Panc1 (cell line): ENCODE data around the gene E2F3. TPM values are rescaled to one million over a fixed set of nuclear protein-coding genes. Genes with fewer than 3 reads are reported as not detected.

ENCODE experiments used
- ATAC-seq: fragments of 200-7000 bp; cut with Tn5 transposase; 2 replicates; pipeline ENCODE4 v1.9.1; 2020; ENCODE audit warnings: mild to moderate bottlenecking, moderate library complexity
- BruUV-seq: library from RNA; stranded (reverse); fragments of 400-500 nt; replicated peaks from 2 replicates; lab custom pipeline; 2021; lab: Mats Ljungman, UMichigan
- CTCF ChIA-PET: fragments of 300-600 bp; sonication (Branson Sonifier 250); formaldehyde crosslinking; loops from one replicate; lab custom pipeline; 2022; ENCODE audit warnings: antibody characterized with exemption; lab: Charles Lee
- POLR2A ChIA-PET: fragments of 300-600 bp; sonication (Branson Sonifier 250); formaldehyde crosslinking; loops from one replicate; lab custom pipeline; 2022; ENCODE audit warnings: antibody characterized with exemption; lab: Charles Lee
- DNase-seq: peaks from one replicate; pipeline ENCODE4 v3.0.0-alpha.2; 2010; ENCODE audit warnings: low read depth, low spot score
- H3K27ac ChIP-seq: 2 replicates; pipeline ENCODE4 v1.5.1; 2011; ENCODE audit warnings: mild to moderate bottlenecking, low read length, inconsistent platforms
- H3K27me3 ChIP-seq: fragments of 200-500 bp; sonication (Bioruptor generic); 2 replicates; pipeline ENCODE4 v1.6.0; 2014; ENCODE audit warnings: low read length, inconsistent platforms; ENCODE audit not compliant: control insufficient read depth, insufficient read depth
- H3K36me3 ChIP-seq: fragments of 200-500 bp; sonication (Bioruptor generic); 2 replicates; pipeline ENCODE4 v1.5.1; 2014; ENCODE audit warnings: inconsistent platforms, mild to moderate bottlenecking, low read length, moderate library complexity; ENCODE audit not compliant: control insufficient read depth, insufficient read depth
- H3K4me1 ChIP-seq: 2 replicates; pipeline ENCODE4 v1.5.1; 2011; ENCODE audit warnings: inconsistent platforms, mild to moderate bottlenecking, low read length, moderate library complexity; ENCODE audit not compliant: control insufficient read depth, insufficient read depth
- H3K4me3 ChIP-seq, 2 experiments: 2 replicates each; pipeline ENCODE4 v1.5.1; 2011 to 2012; ENCODE audit warnings: low read depth in 2 of 2, low read length in 2 of 2, mild to moderate bottlenecking in 2 of 2, inconsistent platforms in 1 of 2, moderate library complexity in 1 of 2
- H3K9me3 ChIP-seq: fragments of 200-500 bp; sonication (Bioruptor generic); 2 replicates; pipeline ENCODE4 v1.5.1; 2014; ENCODE audit warnings: low read depth, mild to moderate bottlenecking, inconsistent platforms, low read length, moderate library complexity; ENCODE audit not compliant: control insufficient read depth, insufficient read depth
- CTCF ChIP-seq: fragments of 450-650 bp; IDR thresholded peaks from 2 replicates; pipeline ENCODE4 v1.5.1; 2017; ENCODE audit warnings: mild to moderate bottlenecking
- POLR2AphosphoS5 ChIP-seq: IDR thresholded peaks from 2 replicates; pipeline ENCODE4 v1.6.1; 2012; ENCODE audit warnings: mild to moderate bottlenecking, low read depth, low read length, moderate library complexity
- REST ChIP-seq, 2 experiments: IDR thresholded peaks; 2 replicates each; pipeline ENCODE4 v1.6.1; 2011 to 2012; ENCODE audit warnings: low read depth in 2 of 2, control low read depth in 1 of 2, low read length in 1 of 2, mild to moderate bottlenecking in 1 of 2, moderate library complexity in 1 of 2; ENCODE audit not compliant: insufficient read depth in 1 of 2
- SIN3A ChIP-seq: IDR thresholded peaks from 2 replicates; pipeline ENCODE4 v1.6.1; 2012; ENCODE audit warnings: low read depth, mild to moderate bottlenecking, low read length, moderate library complexity, borderline replicate concordance; ENCODE audit not compliant: insufficient read depth
- TCF7L2 ChIP-seq: IDR thresholded peaks from 2 replicates; pipeline ENCODE4 v1.6.1; 2011; ENCODE audit warnings: mild to moderate bottlenecking, low read depth, low read length, inconsistent platforms
- in situ Hi-C: cut with HindIII; loops from 2 replicates; pipeline ENCODE4 v1.10.0; 2016; ENCODE audit warnings: low sequenced_read_pairs, low pct_unique_long_range_greater_than_20kb
- intact Hi-C: fragments of 100-400 bp; cut with micrococcal nuclease; formaldehyde crosslinking; loops from one replicate; pipeline ENCODE4 v1.10.0; 2022; ENCODE audit not compliant: unreplicated experiment
- total RNA-seq: library from RNA; stranded (reverse); gene quantifications from one replicate; pipeline ENCODE4 v1.2.1, GENCODE V29; 2021; ENCODE audit not compliant: unreplicated experiment

The E2F3 gene
- total RNA-seq, 1 experiment from 2014 or later, result 31.0 TPM

GRCh38 chr6:20411544-20411943 is 9.9 kb downstream of the E2F3 start:
- intact Hi-C loops (no loop called here), in situ Hi-C loops (no loop called here)
- H3K27ac ChIP-seq, result no peak overlapping the region
- TF ChIP-seq POLR2AphosphoS5 (no peak), SIN3A (no peak), REST (IDR thresholded peaks at IDR 0.05; ENCODE audit: insufficient read depth in 1 of 2, low read depth in 2 of 2, low read length in 1 of 2) (no peak), TCF7L2 (no peak), CTCF (no peak)
- peaks cover 8% of the 10 kb centered on the region for H3K36me3 ChIP-seq
- H3K9me3 ChIP-seq, result no peaks in the 10 kb centered on the region
- CTCF ChIA-PET, result no interaction called here
- H3K27me3 ChIP-seq, result no peaks in the 10 kb centered on the region
- no peak for DNase-seq
- peaks cover 9% of the 10 kb centered on the region for H3K4me1 ChIP-seq
- POLR2A ChIA-PET, result interaction anchor here (1.2 kb wide), 1 partner anchor 27 kb away, joined by 3 read pairs; no protein-coding TSS in a partner anchor
- no TSS peak for BruUV-seq
- ATAC-seq, result no peak
- H3K4me3 ChIP-seq, result no peak overlapping the region

- no peak for TF ChIP-seq POLR2AphosphoS5
- TF ChIP-seq REST (IDR thresholded peaks at IDR 0.05; ENCODE audit: insufficient read depth in 1 of 2, low read depth in 2 of 2, low read length in 1 of 2), result no peak
- no peak for TF ChIP-seq CTCF
- TF ChIP-seq TCF7L2, result no peak
- TF ChIP-seq SIN3A, result no peak
- no peak for DNase-seq
- ATAC-seq, result no peak
- Histone ChIP-seq H3K36me3 (peaks cover 6% of the 10 kb centered on the region), H3K4me3 (no peak overlapping the region), H3K27ac (no peak overlapping the region), H3K9me3 (no peaks in the 10 kb centered on the region), H3K27me3 (no peaks in the 10 kb centered on the region), H3K4me1 (peaks cover 10% of the 10 kb centered on the region)
- ChIA-PET CTCF (no interaction called here), POLR2A (no interaction called here)
- intact Hi-C loops, result no loop called here
- BruUV-seq, result no TSS peak
- in situ Hi-C loops, result no loop called here
Observed at GRCh38 chr6:20411953-20412681, 10.4 kb downstream of the E2F3 start.
